Stimulated activated CD8-positive, alpha-beta memory T cell treated with anti-CD3 and anti-CD28 coated beads, Interleukin-15, amount 100 ng/mL, for 1 hour (primary cell): ENCODE data around the gene DGKG.

ENCODE experiments used
- DNase-seq: peaks from one replicate; pipeline ENCODE4 v3.0.0-alpha.2; 2020; ENCODE audit warnings: low read depth

DGKG gene

DNA sequence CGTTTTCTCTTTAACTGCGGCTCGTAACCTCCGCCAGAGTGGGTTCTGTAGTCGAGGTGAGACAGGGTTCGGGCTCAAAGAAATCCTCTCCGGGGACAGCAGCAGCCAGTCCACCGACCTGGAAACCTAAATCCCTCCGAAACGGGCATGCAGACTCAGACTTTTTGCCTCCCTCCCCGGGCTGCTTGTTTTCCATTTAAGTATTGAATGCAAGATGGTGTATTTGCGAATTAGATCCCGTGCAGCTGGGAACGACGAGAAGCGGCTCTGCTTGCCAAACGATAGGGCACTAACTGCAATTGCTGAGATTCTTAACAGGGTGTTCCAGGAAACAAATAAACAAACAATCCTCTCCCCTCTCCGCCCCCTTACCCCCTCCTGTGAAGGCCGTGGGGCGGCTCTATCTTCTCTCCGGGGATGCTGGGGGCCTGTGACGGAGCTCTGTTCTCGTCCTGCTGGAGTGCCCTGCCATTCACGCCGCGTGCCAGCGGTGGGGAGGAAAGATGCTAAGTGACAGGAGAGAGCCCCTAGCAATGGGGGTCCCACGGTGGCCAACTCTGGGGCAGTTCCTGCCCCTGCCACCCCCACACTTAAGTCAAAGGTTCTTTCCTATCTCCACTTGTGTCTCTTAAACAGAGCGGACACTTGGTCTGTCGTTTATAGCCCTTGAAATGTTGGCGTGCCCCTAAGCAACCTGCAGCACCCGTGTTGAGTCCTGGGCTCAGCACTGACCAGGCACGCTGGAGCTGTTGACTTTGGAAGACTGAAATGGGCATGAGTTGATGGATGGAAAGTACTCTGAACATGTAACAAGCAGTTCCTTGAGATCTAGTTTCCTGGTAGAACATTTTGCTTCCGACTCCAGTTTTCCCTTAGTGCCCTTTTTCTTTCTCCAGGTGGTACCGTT is 251.9 kb downstream of the DGKG start:
- no peak for DNase-seq

DNA sequence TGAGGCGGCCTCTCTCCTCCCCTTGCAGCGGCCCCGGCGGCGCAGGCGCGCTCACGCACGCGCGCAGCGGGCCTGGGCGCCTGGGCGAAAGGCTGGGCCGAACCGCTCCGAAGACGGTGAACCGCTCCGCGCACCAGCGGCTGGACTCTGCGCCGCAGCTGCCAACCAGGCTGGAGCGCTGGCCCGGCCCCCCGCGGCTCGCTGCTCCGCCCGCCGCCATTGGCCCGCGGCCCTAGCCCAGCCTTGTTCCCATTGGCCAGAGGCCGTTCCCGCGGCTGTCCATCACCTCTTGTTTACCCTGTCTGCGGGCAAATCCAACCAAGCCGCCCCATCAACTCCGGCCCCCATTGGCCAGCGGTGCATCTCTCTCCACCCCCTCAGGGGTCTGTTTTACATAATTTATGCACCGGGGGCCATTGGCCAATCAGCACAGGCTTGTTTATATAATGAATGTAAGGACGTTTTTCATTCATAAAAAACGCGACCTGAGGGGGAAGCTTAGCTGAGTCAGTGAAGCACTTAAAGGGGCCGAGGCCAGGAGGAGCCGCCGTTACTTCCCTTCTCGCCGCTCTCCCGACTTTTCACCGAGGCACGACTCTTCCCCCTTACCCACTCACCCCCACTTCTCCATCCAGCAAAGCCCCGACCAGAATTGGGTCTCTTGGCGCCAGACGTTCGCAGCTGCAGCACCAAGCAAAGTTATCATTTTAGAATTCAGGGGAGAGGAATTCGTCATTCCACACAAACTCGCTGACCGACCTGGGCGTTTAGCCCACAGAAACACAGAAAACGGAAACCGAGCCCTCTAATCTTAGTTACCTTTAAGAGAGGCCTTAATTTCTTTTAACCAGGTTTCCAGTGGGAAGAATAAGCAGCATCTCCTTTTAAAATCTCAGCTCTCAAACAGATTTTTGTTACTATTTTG is 252.8 kb downstream of the DGKG start, which contains the start of gene ETV5:
Gene ETV5, minus strand, starts transcription at position 149 of the 925 bp plus-strand sequence. CDS start 3,221 bp downstream, outside the sequence.
- DNase-seq = peak; percentile 70

DNA sequence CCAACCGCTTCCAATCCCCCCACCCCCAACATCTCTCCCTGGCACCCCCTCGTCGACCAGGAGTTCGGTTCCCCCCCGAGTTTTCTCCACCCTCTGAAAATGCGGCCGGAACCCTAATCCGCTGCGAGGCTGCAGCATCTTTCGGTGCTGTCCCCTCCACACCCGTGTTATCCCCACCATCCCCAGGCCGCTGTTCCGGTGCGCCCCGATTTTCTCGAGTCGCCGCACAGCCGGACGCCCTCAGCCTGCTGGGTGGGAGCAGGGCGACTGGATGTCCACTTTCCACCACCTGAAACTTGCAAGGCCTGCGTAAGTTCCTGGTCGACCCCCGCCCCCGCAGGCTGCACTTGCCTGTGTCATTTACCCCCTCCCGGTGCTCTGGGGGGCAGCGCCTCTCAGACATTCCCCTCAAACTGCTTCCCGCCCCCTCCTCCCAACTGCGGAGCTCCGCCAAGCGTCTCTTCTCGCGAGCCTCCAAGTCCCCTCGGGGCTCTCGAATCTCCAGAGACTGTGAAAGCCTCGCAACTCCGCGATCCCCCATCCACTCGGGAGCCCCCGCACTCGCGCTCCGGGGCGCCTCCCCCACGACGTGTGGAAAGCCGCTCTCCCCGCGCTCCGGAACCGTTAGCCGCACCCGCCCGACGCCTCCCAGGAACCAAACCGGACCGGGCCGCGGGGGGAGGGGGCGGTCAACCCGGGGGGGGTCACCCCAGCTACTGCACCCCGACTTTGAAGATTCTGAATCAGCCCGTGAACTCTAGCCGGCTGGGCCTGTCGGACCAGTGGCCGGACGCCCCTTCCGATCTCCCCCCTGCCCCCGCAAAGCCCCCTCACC is 253.7 kb downstream of the DGKG start:
- no peak for DNase-seq

DNA sequence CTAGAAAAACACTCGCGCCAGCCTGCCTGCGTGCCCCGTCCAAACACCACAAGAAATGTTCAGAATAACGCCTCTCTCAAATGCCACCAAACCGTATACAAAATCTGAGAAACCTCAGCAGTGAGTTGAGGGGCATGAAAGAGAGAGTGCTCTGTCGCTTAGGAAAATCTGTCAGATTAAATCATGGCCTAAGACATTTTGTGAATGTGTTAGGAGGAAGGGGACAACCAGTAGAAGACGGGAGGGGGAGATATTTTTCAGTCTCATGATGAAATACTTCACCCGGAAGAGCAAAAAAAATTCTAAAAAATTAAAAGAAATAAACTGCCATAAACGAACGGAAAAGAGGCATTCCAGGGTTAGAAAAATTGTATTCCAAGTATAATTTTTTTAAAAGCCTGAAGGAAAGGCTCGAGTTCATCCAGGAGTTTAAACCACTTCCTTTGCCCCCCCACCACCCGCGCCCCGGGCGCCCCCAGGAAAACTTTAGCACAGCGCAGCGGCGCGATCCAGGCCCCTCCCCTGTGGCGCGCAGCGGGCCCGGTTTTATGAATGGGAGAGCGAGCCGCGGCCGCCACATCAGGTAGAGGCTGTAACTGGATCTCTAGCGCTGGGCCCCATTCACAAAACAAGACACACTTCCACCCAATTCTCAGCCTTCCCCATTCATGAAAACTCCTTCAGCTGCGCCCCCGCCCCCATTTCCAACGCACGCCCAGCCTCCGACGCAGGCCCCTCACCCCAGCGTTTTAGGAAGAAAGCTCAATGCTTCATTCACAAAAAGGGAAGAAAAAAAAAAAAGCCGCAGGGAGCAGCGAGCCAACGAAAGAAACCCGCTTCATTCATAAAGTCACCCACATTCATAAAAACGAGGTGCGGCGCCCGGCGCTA is 254.6 kb downstream of the DGKG start:
- no peak for DNase-seq

DNA sequence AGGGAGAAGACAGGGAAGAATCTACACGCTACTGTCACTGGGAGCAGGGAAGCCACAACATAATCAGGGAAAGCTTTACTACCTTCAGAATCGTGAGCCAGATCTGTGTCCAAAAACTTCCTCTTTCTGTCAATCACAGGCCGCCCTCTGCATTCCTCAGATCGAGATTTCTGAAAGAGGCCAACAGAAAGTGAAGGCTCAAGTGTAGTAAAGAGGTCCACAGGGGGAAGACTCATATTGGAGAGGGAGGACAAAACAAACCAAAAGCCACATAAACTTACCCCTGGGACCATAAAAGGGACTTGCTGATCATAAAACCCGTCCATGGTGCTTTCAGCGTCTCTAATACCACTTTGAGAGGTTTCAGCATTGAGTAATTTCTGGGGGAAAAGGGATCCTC is 256.5 kb downstream of the DGKG start:
- DNase-seq = no peak

DNA sequence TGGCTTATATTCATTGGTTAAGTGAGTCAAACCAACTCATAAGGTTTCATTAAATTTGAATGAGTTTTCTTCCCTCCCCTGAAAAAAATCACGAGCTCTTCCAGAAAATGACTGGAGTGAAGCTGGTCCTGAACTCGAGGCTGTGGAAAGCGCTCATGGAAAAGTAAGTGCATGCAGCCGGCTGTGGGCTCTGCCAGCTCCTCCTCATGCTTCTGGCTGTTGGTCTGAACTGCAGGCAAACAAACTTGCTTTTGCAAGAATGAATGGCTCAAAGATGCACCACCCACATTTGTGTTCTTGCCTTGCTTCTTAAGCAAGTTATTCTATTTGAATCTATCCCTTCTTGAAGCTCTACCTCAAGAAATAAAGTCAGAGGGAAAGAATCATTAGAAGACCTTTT is 259.3 kb downstream of the DGKG start:
- DNase-seq = no peak

DNA sequence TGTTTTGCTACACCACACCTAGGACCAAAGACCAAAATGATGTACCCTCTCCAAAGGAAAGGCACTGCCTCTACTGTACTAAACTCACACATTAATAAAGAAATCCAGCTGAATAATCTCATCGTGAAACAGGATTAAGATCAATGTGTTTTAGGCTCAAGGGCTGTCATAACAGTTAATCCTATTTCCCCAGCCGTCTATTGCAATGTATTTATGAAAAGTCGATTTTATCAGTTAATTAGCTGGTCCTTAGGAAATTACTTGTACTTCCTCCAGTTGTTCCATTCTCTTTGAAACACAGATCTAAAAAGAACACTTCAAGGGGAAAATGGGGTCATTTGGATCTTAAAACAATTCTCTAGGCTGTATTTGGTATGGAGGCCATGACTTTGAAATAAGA is 261.6 kb downstream of the DGKG start:
- no peak for DNase-seq

DNA sequence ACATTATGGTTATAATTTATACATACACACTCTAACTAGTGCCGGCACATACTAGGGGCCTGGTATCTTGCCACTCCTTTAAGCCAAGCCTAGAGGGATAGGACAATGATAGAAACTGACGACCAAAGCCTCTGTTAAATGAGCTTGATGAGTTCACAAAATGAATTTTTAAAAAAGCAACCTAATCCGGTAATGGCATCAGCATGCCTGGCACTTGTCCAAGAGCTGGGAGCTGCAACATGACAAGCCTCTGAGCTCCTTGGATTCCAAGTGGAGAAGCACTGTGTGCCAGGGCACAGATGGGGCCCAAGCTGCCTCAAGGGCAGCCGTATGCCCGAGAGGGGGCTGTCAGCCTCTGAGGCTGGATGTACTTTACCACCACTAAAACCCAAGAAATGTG is 262.9 kb downstream of the DGKG start:
- no peak for DNase-seq

DNA sequence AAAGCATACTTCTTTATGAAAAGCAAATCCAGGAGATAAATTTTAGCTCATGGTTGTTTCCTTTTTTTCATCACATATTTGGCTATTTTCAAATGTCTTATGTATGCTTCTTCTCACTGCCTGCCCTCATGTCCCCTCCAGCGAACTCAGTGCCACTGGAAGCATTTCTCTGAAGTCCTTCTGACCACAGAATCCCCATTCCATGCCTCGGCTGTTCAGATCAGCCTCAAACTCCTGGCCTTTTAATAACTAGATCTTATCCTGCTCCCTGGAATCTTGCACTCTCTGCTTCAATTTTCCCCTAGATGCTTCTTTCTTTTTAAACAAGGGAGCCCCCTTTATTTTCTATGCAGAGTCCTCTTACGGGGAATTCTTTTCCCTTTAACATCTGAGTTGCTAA is 263.3 kb downstream of the DGKG start:
- DNase-seq = no peak

DNA sequence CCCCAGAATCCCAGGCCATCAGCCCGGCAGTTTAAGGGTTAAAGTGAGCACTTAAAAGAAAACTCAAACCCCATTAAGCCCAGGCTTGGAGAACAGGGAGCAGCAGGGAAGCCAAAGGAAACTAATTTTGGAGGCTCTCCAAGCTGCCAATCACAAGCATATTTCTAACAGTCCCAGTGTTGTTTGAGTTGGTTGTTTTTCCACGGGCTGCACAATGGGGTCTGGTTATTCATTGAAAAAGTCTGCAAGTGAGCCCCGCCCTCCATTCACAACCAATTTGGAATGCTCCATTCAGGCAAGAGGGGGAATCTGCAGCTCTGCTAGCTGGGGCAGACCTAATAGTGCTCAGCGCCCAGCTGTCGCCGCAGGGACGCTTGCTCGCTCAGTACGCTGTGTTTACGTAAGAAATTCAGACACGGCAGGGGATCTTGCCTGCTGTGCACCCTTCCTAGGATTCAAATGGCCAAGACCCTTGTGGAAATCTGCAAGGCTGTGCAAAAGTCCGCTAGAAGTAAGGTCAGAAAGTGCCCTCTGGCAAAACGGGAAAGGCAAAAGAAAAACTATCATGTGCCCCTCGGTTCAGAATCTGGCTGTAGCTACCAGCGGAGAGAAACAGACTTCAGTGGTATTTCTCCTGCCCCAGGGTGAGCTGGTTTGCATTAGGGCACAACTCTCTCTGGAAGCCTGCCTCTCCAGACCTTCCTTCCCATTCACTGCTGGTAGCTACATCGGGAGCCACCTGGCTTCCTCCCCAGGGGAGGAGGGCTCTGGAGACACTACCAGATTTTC is 264.2 kb downstream of the DGKG start:
- DNase-seq = no peak

DNA sequence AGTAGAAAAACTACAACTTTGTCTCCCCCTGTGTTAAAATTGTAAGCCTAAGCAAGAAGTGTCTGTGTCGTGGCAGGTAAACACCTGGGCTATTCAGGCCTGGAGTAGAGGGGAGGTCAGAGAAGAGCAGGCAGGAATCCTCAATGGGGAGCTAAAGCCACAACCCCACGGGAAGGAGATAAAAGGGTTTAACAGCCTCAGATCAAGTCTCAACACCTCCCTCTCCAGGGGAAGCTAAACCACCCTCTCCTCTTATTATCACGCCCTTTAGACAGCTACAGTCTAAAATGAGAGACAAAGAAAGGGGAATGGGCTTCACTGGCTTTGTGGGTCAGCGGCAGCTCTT is 264.7 kb downstream of the DGKG start:
- no peak for DNase-seq
